ENCODE measurements around the gene COX4I2. TPM values are rescaled to one million over a fixed set of nuclear protein-coding genes. Genes with fewer than 3 reads are reported as not detected.

The COX4I2 gene
- total RNA-seq, result not detected in 2 replicates

GRCh38 chr20:31637660-31638059 is at the start of gene COX4I2:
COX4I2 (plus strand) TSS chr20:31637912; CDS start chr20:31639018, 1,106 bp downstream.

GRCh38 chr20:31605031-31605901 is 32.4 kb upstream of the COX4I2 start, which contains the start of gene ID1:
ID1 (plus strand) TSS chr20:31605289; CDS start chr20:31605388, 99 bp downstream.

Small RNAs within 50 kb of the gene (small RNA-seq; reads per million reads assigned to genes)
- gene MIR3193, result not detected

Other genes with a start within 250 kb of the COX4I2 start
- gene DEFB119, start 247.3 kb upstream of the COX4I2 start, total RNA-seq, result not detected in 2 replicates
- not detected in 2 replicates for gene DEFB121, start 231.7 kb upstream of the COX4I2 start, total RNA-seq
- gene DEFB123, start 197.3 kb upstream of the COX4I2 start, total RNA-seq, result not detected in 2 replicates
- not detected in 2 replicates for gene DEFB124, start 162.8 kb upstream of the COX4I2 start, total RNA-seq
- 0.16 and 0.36 TPM in 2 replicates for gene REM1, start 162.6 kb upstream of the COX4I2 start, total RNA-seq
- 94.1 and 99.8 TPM in 2 replicates for gene HM13, start 123.5 kb upstream of the COX4I2 start, total RNA-seq
- 17.8 and 26.0 TPM in 2 replicates for gene ID1, start 32.6 kb upstream of the COX4I2 start, total RNA-seq
- gene BCL2L1, start 85.0 kb downstream of the COX4I2 start, total RNA-seq, result 77.1 and 98.5 TPM in 2 replicates
- gene TPX2, start 101.4 kb downstream of the COX4I2 start, total RNA-seq, result 11.2 and 12.3 TPM in 2 replicates
- under 0.01 and 0.12 TPM in 2 replicates for gene MYLK2, start 181.4 kb downstream of the COX4I2 start, total RNA-seq
- gene FOXS1, start 207.7 kb downstream of the COX4I2 start, total RNA-seq, result 0.16 TPM in 1 of 2 replicates, not detected in the other
- 2.1 TPM in 1 of 2 replicates, not detected in the other for gene DUSP15, start 232.6 kb downstream of the COX4I2 start, total RNA-seq
- not detected in 2 replicates for gene TTLL9, start 232.7 kb downstream of the COX4I2 start, total RNA-seq